ENCODE data around the gene COL13A1.
A peak's percentile ranks its signal among the peaks of the same experiment; 100 is the strongest.

The COL13A1 gene

GRCh38 chr10:69838418-69838817 is 36.7 kb downstream of the COL13A1 start (continued):
- TF ChIP-seq BACH2 (CRISPR knock-in tag; IDR thresholded peaks at IDR 0.05; ENCODE audit: borderline replicate concordance) (no peak), CSDC2 (CRISPR knock-in tag; IDR thresholded peaks at IDR 0.05) (no peak), TOX (CRISPR knock-in tag; IDR thresholded peaks at IDR 0.05; ENCODE audit: borderline replicate concordance) (no peak), ZFP30 (CRISPR knock-in tag; IDR thresholded peaks at IDR 0.05) (no peak), ISL1 (CRISPR knock-in tag; IDR thresholded peaks at IDR 0.05) (no peak)

DNA sequence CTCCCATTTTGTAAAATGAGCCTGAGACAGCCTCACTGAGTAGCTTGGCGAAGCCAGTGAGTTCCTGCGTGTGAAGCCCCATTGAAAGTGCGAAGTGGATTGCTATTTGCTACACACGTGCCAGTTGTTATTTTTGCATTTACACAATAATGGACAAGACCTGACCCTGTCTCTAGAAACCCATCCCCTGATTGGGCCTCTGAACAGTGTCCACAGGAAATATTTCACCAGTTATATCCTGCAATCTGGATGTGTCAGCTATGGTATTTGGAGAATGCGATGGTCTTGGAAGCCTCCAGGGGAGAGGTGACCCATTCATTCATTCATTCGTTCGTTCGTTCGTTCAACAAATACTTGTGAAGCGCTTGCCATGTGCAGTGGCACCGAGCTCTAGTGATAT is 37.1 kb downstream of the COL13A1 start:
- ATAC-seq = peak; percentile 54
- TF ChIP-seq ZFP3 (CRISPR knock-in tag; IDR thresholded peaks at IDR 0.05) (no peak), GLIS3 (CRISPR knock-in tag; IDR thresholded peaks at IDR 0.05) (no peak), POU6F1 (CRISPR knock-in tag; IDR thresholded peaks at IDR 0.05; ENCODE audit: borderline replicate concordance, low read depth) (no peak), OSR1 (CRISPR knock-in tag; IDR thresholded peaks at IDR 0.05) (no peak), BACH2 (CRISPR knock-in tag; IDR thresholded peaks at IDR 0.05; ENCODE audit: borderline replicate concordance) (no peak), ZFP30 (CRISPR knock-in tag; IDR thresholded peaks at IDR 0.05) (no peak), ARNTL (CRISPR knock-in tag; IDR thresholded peaks at IDR 0.05; ENCODE audit: borderline replicate concordance, low read depth) (no peak), ESRRG (CRISPR knock-in tag; IDR thresholded peaks at IDR 0.05) (no peak), ISL1 (CRISPR knock-in tag; IDR thresholded peaks at IDR 0.05) (no peak), SNAI2 (CRISPR knock-in tag; IDR thresholded peaks at IDR 0.05) (no peak), TCF4 (CRISPR knock-in tag; IDR thresholded peaks at IDR 0.05; ENCODE audit: borderline replicate concordance) (no peak), TOX (CRISPR knock-in tag; IDR thresholded peaks at IDR 0.05; ENCODE audit: borderline replicate concordance) (no peak), CREB5 (CRISPR knock-in tag; IDR thresholded peaks at IDR 0.05; ENCODE audit: low read depth) (no peak), ZNF8 (CRISPR knock-in tag; IDR thresholded peaks at IDR 0.05) (no peak), CSRNP3 (CRISPR knock-in tag; IDR thresholded peaks at IDR 0.05) (no peak)

GRCh38 chr10:69839696-69840345 is 38.1 kb downstream of the COL13A1 start:
- TF ChIP-seq TCF4 (CRISPR knock-in tag; IDR thresholded peaks at IDR 0.05; ENCODE audit: borderline replicate concordance) = no peak
- TF ChIP-seq GLIS3 (CRISPR knock-in tag; IDR thresholded peaks at IDR 0.05) = no peak
- TF ChIP-seq ZNF70 (CRISPR knock-in tag; IDR thresholded peaks at IDR 0.05) = no peak
- ATAC-seq = peak; percentile 83

GRCh38 chr10:69840773-69841172 is 39.1 kb downstream of the COL13A1 start:
- ATAC-seq = no peak
- TF ChIP-seq CSDC2 (CRISPR knock-in tag; IDR thresholded peaks at IDR 0.05) (no peak), BACH2 (CRISPR knock-in tag; IDR thresholded peaks at IDR 0.05; ENCODE audit: borderline replicate concordance) (no peak), ZFP3 (CRISPR knock-in tag; IDR thresholded peaks at IDR 0.05) (no peak), POU6F1 (CRISPR knock-in tag; IDR thresholded peaks at IDR 0.05; ENCODE audit: borderline replicate concordance, low read depth) (no peak), ARNTL (CRISPR knock-in tag; IDR thresholded peaks at IDR 0.05; ENCODE audit: borderline replicate concordance, low read depth) (no peak), SNAI2 (CRISPR knock-in tag; IDR thresholded peaks at IDR 0.05) (no peak), ISL1 (CRISPR knock-in tag; IDR thresholded peaks at IDR 0.05) (no peak), PATZ1 (CRISPR knock-in tag; IDR thresholded peaks at IDR 0.05; ENCODE audit: borderline replicate concordance) (no peak), RARB (CRISPR knock-in tag; IDR thresholded peaks at IDR 0.05) (no peak), TOX (CRISPR knock-in tag; IDR thresholded peaks at IDR 0.05; ENCODE audit: borderline replicate concordance) (no peak), ZC3H10 (CRISPR knock-in tag; IDR thresholded peaks at IDR 0.05) (no peak), OSR1 (CRISPR knock-in tag; IDR thresholded peaks at IDR 0.05) (no peak), CSRNP3 (CRISPR knock-in tag; IDR thresholded peaks at IDR 0.05) (no peak), PPARA (CRISPR knock-in tag; IDR thresholded peaks at IDR 0.05; ENCODE audit: borderline replicate concordance) (no peak), GLIS3 (CRISPR knock-in tag; IDR thresholded peaks at IDR 0.05) (no peak), TCF4 (CRISPR knock-in tag; IDR thresholded peaks at IDR 0.05; ENCODE audit: borderline replicate concordance) (no peak)
- TF ChIP-seq, protein P1, sequence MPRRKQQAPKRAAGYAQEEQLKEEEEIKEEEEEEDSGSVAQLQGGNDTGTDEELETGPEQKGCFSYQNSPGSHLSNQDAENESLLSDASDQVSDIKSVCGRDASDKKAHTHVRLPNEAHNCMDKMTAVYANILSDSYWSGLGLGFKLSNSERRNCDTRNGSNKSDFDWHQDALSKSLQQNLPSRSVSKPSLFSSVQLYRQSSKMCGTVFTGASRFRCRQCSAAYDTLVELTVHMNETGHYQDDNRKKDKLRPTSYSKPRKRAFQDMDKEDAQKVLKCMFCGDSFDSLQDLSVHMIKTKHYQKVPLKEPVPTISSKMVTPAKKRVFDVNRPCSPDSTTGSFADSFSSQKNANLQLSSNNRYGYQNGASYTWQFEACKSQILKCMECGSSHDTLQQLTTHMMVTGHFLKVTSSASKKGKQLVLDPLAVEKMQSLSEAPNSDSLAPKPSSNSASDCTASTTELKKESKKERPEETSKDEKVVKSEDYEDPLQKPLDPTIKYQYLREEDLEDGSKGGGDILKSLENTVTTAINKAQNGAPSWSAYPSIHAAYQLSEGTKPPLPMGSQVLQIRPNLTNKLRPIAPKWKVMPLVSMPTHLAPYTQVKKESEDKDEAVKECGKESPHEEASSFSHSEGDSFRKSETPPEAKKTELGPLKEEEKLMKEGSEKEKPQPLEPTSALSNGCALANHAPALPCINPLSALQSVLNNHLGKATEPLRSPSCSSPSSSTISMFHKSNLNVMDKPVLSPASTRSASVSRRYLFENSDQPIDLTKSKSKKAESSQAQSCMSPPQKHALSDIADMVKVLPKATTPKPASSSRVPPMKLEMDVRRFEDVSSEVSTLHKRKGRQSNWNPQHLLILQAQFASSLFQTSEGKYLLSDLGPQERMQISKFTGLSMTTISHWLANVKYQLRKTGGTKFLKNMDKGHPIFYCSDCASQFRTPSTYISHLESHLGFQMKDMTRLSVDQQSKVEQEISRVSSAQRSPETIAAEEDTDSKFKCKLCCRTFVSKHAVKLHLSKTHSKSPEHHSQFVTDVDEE (CRISPR knock-in tag; IDR thresholded peaks at IDR 0.05) = no peak

All from SK-N-SH treated with all-trans-retinoic acid at 6 μM for 48 hours (cell line).